Ascending aorta (tissue), 2 donors: ENCODE measurements around the gene XXYLT1. TPM values are rescaled to one million over a fixed set of nuclear protein-coding genes. Genes with fewer than 3 reads are reported as not detected.
A peak's percentile ranks its signal among the peaks of the same experiment; 100 is the strongest.

Experiments
- DNase-seq, 2 donors: peaks; one replicate each; pipeline ENCODE4 v3.0.0-alpha.2; 2019; ENCODE audit warnings: low spot score in 2 of 2
- H3K27ac ChIP-seq, 2 donors: fragments of 200-600 bp; sonication (generic); one replicate each; pipeline ENCODE4 v1.5.1; 2016 to 2017; ENCODE audit warnings: mild to moderate bottlenecking in 1 of 2
- H3K27me3 ChIP-seq: fragments of 200-600 bp; sonication (generic); one replicate; pipeline ENCODE4 v1.5.1; 2017
- H3K36me3 ChIP-seq, 2 donors: fragments of 200-600 bp; sonication (generic); one replicate each; pipeline ENCODE4 v1.5.1; 2016
- H3K4me1 ChIP-seq, 2 donors: fragments of 200-600 bp; sonication (generic); one replicate each; pipeline ENCODE4 v1.5.1; 2016 to 2017; ENCODE audit warnings: mild to moderate bottlenecking in 1 of 2
- H3K4me3 ChIP-seq, 2 donors: fragments of 200-600 bp; sonication (generic); one replicate each; pipeline ENCODE4 v1.5.1; 2016 to 2017; ENCODE audit warnings: mild to moderate bottlenecking in 1 of 2
- H3K9me3 ChIP-seq, 2 donors: fragments of 200-600 bp; sonication (generic); one replicate each; pipeline ENCODE4 v1.5.1; 2016
- intact Hi-C: fragments of 100-400 bp; cut with DNase I; formaldehyde crosslinking; loops from one replicate; pipeline ENCODE4 v1.15.1; 2023
- total RNA-seq: library from RNA; depleted of rRNA; stranded (reverse); fragments of >200 nt; gene quantifications from one replicate; pipeline ENCODE4 v1.1.0, GENCODE V29; 2016
- TF ChIP-seq, protein P1 (sequence below), 3 experiments: fragments of 200-600 bp in 2 of 3; fragments of 450-650 bp in 1 of 3; sonication (generic) in 2 of 3; IDR thresholded peaks; one replicate each; pipeline ENCODE4 v1.5.1; 2016 to 2019; ENCODE audit warnings: antibody characterized with exemption in 3 of 3, mild to moderate bottlenecking in 1 of 3, moderate library complexity in 1 of 3

Gene XXYLT1
- total RNA-seq, 1 donor from 2014 or later: 41.0 TPM

- intact Hi-C loops: no loop called here
- Histone ChIP-seq H3K36me3 (no peaks in the 10 kb centered on the region), H3K27ac (no peak overlapping the region), H3K27me3 (no peaks in the 10 kb centered on the region), H3K4me1 (no peaks in the 10 kb centered on the region), H3K4me3 (no peak overlapping the region), H3K9me3 (no peaks in the 10 kb centered on the region)
- no peak for DNase-seq
- TF ChIP-seq, protein P1, sequence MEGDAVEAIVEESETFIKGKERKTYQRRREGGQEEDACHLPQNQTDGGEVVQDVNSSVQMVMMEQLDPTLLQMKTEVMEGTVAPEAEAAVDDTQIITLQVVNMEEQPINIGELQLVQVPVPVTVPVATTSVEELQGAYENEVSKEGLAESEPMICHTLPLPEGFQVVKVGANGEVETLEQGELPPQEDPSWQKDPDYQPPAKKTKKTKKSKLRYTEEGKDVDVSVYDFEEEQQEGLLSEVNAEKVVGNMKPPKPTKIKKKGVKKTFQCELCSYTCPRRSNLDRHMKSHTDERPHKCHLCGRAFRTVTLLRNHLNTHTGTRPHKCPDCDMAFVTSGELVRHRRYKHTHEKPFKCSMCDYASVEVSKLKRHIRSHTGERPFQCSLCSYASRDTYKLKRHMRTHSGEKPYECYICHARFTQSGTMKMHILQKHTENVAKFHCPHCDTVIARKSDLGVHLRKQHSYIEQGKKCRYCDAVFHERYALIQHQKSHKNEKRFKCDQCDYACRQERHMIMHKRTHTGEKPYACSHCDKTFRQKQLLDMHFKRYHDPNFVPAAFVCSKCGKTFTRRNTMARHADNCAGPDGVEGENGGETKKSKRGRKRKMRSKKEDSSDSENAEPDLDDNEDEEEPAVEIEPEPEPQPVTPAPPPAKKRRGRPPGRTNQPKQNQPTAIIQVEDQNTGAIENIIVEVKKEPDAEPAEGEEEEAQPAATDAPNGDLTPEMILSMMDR (IDR thresholded peaks at IDR 0.05): no peak
These were observed 194.8 kb downstream of the XXYLT1 start for GRCh38 chr3:195075941-195076875.

DNA sequence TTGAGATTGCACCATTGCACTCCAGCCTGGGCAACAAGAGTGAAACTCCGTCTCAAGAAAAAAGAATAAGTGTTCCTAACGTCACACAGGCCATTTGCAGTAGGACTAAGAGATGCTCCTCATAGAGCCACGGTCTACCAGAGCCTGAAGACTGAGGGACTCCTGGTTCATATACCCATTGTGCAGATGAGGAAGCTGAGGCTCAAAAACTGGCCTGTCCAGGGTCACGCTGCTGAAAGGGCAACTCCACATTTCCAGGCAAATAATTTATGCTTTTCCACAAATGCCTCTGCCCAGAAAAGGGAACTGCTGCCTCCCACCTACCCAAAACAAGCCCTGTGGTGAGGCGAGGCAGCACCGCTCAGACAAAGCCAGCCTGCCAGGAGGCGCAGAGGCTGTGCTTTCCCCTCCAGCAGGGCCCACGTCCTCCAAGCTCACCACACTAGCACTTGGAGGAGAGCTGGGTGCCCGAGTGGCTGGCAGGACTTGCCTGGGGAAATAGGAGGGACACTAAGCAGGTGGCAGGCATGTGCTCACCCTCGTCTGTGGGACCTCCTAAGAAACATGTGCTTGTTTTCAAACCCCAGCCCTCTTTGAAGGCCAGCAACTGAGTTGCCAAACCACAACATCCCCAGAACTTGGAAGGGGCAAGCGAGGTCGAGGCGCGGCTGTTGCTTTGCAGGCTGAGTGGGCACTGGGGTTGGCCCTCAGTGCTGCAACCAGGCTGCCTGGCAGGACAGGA is 195.6 kb downstream of the XXYLT1 start:
- H3K9me3 ChIP-seq: no peaks in the 10 kb centered on the region
- intact Hi-C loops: no loop called here
- H3K4me3 ChIP-seq: no peak overlapping the region
- H3K27ac ChIP-seq: no peak overlapping the region
- H3K27me3 ChIP-seq: no peaks in the 10 kb centered on the region
- no peaks in the 10 kb centered on the region for H3K36me3 ChIP-seq
- H3K4me1 ChIP-seq: no peaks in the 10 kb centered on the region
- DNase-seq: no peak
- TF ChIP-seq, protein P1 (IDR thresholded peaks at IDR 0.05): no peak

DNA sequence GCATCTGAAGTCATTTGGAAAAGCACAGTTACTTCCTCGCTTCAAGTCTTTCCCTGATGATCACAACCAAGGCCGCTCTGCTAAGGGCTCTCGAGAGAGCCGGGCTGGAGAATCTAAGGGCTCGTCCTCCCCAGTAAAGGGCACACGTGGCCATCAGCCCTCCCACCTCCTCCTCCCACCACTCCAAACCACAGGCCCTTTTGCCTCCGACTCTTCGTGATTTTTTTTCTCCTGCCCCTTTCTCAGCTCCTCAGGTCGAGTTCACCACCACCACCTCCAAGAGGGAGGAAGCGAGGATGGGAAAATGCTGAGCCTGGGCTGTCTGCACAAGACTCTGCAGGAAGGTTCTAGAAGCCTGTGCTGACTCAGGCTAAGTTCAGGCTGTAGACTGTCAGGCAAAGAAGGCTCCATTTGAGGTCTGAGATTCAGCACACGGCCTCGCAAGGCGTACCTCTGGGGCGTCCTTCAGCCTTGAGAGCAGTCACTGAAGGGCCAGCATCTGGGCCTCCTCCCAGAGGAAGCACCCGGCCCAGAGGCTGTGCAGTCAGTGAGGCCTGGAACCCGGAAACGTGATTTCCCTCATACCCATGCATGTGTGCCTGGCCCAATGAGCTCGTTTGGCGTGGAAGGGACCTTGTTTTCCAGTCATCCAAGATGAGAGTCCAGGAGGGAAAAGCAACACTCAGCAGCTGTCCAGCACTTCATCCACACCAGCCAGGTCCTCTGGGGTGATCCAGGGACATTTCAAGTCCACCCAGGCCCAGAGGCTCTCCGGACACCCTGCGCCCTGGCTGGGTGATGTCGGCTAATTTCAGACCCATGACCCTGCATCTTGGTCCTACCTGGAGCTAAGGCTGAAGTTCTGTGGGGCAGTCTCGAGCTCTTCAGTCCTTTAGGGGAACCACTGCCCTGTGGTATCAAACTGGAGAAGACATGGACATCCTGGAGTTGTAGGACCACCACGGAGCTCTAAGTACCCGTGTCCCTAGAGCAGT is 196.8 kb downstream of the XXYLT1 start:
- Histone ChIP-seq H3K9me3 (no peaks in the 10 kb centered on the region), H3K36me3 (peaks cover 0 to 6% of the 10 kb centered on the region in 2 donors), H3K4me3 (no peak overlapping the region), H3K27ac (no peak overlapping the region), H3K27me3 (no peaks in the 10 kb centered on the region), H3K4me1 (no peaks in the 10 kb centered on the region)
- intact Hi-C loops: no loop called here
- TF ChIP-seq, protein P1 (IDR thresholded peaks at IDR 0.05): no peak
- DNase-seq: no peak

- TF ChIP-seq, protein P1 (IDR thresholded peaks at IDR 0.05): no peak
- no peaks in the 10 kb centered on the region for H3K4me1 ChIP-seq
- no peak overlapping the region for H3K27ac ChIP-seq
- H3K9me3 ChIP-seq: no peaks in the 10 kb centered on the region
- H3K4me3 ChIP-seq: no peak overlapping the region
- no peaks in the 10 kb centered on the region for H3K27me3 ChIP-seq
- H3K36me3 ChIP-seq: peaks cover 0 to 9% of the 10 kb centered on the region in 2 donors
- intact Hi-C loops: no loop called here
- DNase-seq: peak in 1 of 2 donors; percentile 18
These were observed 197.9 kb downstream of the XXYLT1 start for GRCh38 chr3:195072916-195073564.
